GM18870 (cell line): ENCODE data around the gene PPP1R12B.
"Not testable (repeated sequence)": the region's sequence is repeated elsewhere in the genome, so short reads cannot be mapped to it uniquely, and the experiment has no call there.

Experiments used
- ATAC-seq: cut with Tn5 transposase; IDR thresholded peaks from one replicate; pipeline ENCODE4 v1.9.1; 2021; ENCODE audit warnings: moderate library complexity; ENCODE audit not compliant: unreplicated experiment

The PPP1R12B gene

GRCh38 chr1:202526056-202526455 is 177.6 kb downstream of the PPP1R12B start:
- not testable (repeated sequence) for ATAC-seq

- ATAC-seq: not testable (repeated sequence)
These were observed 179.7 kb downstream of the PPP1R12B start for GRCh38 chr1:202528096-202528722.

GRCh38 chr1:202530686-202531085 is 182.2 kb downstream of the PPP1R12B start:
- ATAC-seq: not testable (repeated sequence)

- no peak for ATAC-seq
These were observed 182.9 kb downstream of the PPP1R12B start for GRCh38 chr1:202531472-202531811.

- ATAC-seq: not testable (repeated sequence)
These were observed 183.5 kb downstream of the PPP1R12B start for GRCh38 chr1:202531812-202532616.

- not testable (repeated sequence) for ATAC-seq
These were observed 190.7 kb downstream of the PPP1R12B start for GRCh38 chr1:202539166-202539574.

DNA sequence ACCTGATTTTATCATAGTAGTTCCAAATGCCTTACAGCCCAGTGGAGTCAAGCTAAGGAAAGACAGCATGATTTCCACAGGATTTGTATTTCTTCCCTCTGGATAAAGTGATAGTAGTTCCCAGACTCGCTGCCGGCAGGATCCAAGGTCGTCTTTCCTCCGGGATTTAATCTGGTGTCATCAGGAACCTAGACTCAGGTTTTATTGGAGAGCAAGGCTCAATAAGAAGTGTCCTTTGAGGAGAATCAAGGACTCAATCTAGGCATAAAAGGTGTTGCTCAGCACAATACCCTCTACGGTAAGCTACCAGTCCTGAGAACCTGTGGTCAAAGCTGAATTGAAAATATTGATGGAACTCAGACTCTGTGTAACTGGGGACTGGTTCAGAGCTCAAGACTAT is 191.1 kb downstream of the PPP1R12B start:
- not testable (repeated sequence) for ATAC-seq

DNA sequence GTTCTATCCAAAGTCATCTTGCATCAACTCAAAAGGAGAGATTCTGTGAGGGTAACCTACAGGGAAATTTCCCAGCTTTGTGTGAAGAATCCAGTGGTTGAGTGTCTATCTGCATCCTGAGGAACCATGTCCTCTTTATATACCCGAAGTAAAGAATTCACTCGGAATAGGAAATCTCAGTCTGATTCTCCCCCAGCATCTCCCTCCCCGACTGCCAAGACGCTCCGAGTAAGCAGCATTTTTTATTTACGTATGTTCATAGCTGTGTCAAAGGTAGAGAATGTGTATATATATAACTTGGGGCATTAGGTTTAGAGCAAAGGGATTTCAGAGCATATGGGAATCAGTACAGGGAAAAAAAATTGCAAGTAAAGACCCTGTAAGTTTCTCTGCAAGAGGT is 191.5 kb downstream of the PPP1R12B start:
- ATAC-seq: no peak

GRCh38 chr1:202540448-202540847 is 191.9 kb downstream of the PPP1R12B start:
- no peak for ATAC-seq

GRCh38 chr1:202540858-202541257 is 192.4 kb downstream of the PPP1R12B start:
- ATAC-seq: not testable (repeated sequence)

DNA sequence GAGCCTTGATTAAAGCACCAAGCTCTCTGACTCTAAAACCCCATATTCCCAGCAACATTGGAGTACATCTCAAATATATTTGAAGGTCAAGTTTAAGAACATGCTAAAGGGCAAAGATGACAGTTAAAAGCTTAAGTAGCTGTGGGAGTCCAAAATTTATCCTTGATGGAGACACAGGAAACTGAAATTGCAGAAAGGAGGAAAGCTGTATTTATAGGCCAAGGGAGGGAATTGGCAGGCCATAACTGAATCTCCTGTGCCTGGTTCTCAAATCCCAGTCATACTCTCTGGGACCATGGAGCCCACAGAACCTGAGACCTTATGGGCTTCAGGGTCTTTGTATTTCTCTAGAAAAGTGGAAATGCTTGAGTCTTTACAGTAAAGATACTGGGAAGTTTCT is 193.9 kb downstream of the PPP1R12B start:
- ATAC-seq: not testable (repeated sequence)

DNA sequence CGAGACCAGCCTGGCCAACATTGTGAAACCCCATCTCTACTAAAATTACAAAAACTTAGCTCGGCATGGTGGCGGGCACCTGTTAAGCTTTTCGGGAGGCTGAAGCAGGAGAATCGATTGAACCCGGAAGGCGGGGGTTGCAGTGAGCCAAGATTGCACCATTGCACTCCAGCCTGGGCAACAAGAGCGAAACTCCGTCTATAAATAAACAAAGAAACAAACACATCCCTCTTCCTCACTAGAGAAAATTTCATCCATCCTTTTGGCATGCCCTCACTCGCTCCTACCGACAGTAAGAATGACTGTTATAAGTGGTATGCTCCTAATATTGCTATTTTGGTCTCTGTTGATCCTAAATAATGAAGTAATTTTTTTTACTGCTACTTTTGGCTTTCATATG is 195.0 kb downstream of the PPP1R12B start:
- ATAC-seq: not testable (repeated sequence)

GRCh38 chr1:202544766-202545449 is 196.4 kb downstream of the PPP1R12B start:
- ATAC-seq: not testable (repeated sequence)

- not testable (repeated sequence) for ATAC-seq
These were observed 197.3 kb downstream of the PPP1R12B start for GRCh38 chr1:202545647-202546303.

- ATAC-seq: peak; percentile 24
These were observed 197.9 kb downstream of the PPP1R12B start for GRCh38 chr1:202546377-202546776.

DNA sequence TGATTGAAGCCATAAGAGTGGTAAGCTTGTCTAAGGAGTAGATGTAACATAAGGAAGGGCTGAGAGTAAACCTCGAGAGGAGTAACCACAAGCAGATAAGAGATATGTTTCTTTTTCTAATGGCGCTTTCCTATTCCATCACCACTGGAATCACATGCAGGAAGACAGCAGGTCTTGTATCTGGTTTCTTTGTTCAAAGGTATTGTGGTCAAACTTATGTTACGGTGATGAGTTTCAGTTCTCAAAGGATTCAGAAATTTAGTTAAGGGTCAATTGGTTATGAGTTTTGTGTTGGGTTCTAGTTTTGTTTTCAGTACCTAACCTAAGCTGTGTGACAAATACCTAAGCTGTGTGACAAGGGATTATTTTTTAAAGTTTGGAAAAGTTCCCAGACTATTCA is 198.3 kb downstream of the PPP1R12B start:
- ATAC-seq: peak; percentile 81

- ATAC-seq: no peak
These were observed 198.7 kb downstream of the PPP1R12B start for GRCh38 chr1:202547215-202547614.

- ATAC-seq: not testable (repeated sequence)
These were observed 201.6 kb downstream of the PPP1R12B start for GRCh38 chr1:202550088-202550487.

- ATAC-seq: no peak
These were observed 203.2 kb downstream of the PPP1R12B start for GRCh38 chr1:202551683-202552082.

DNA sequence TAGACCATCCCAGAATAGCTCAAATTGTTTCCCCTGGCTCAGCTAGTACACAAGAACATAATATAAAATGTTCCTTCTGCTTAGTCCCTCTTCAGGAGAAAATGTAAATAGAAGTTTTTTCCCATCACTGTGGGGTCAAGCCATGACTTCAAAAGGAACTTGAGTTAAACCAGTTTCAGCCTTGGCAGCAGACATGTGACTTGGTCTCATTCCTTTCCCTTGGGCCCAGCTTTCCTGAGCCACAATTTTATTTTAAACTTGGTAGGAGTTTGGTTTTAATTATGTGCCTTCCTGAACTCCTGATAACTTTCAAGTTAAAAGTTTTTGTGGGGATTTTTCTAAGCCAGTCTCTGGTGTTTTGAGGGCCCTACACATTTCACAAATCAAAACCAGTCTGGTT is 204.1 kb downstream of the PPP1R12B start:
- ATAC-seq: not testable (repeated sequence)

GRCh38 chr1:202553078-202553477 is 204.6 kb downstream of the PPP1R12B start:
- ATAC-seq: not testable (repeated sequence)
